Mucosa of descending colon (tissue), 3 donors: ENCODE results near the gene FAM53B. TPM values are rescaled to one million over a fixed set of nuclear protein-coding genes. Genes with fewer than 3 reads are reported as not detected.

Experiments used
- ATAC-seq: fragments of 200-7000 bp; cut with Tn5 transposase; one replicate; pipeline ENCODE4 v1.9.1; 2020; ENCODE audit warnings: mild to moderate bottlenecking, moderate library complexity
- DNase-seq, 3 donors: peaks; one replicate each; pipeline ENCODE4 v3.0.0-alpha.2; 2020
- H3K36me3 ChIP-seq: fragments of 200-600 bp; one replicate; pipeline ENCODE4 v1.8.0; 2021; ENCODE audit warnings: low read depth, mild to moderate bottlenecking
- H3K4me1 ChIP-seq: fragments of 200-600 bp; one replicate; pipeline ENCODE4 v1.8.0; 2021; ENCODE audit warnings: low read depth, mild to moderate bottlenecking
- H3K4me3 ChIP-seq: fragments of 200-600 bp; one replicate; pipeline ENCODE4 v1.8.0; 2021; ENCODE audit warnings: mild to moderate bottlenecking
- H3K9me3 ChIP-seq: fragments of 200-600 bp; one replicate; pipeline ENCODE4 v1.8.0; 2021; ENCODE audit warnings: mild to moderate bottlenecking
- intact Hi-C, 2 donors: fragments of 100-400 bp; cut with DNase I in 1 of 2; cut with micrococcal nuclease in 1 of 2; formaldehyde crosslinking; loops; one replicate each; pipeline versions ENCODE4 v1.11.0 to v1.11.1; 2022; cut with DNase I, micrococcal nuclease
- total RNA-seq, 3 donors: library from RNA; stranded (reverse); fragmentation: NEBNext Ultra II Directional in 2 of 3; extraction: Animal tissue kit (Norgen Biotek cat#: 25700) in 2 of 3; gene quantifications; one replicate each; pipeline versions ENCODE4 v1.2.1 to v1.2.4, GENCODE V29; 2021 to 2023
- TF ChIP-seq, protein P1 (sequence below): fragments of 200-600 bp; IDR thresholded peaks from one replicate; pipeline ENCODE4 v1.8.0; 2022; ENCODE audit warnings: antibody characterized with exemption, mild to moderate bottlenecking
- donor health status: DM: no; HTN: no; CAD: no; lungs with moderate emphysema.
- donor health status: DM: no; HTN: no; CAD: no.
- donor health status: DM: no; HTN: yes; CAD: no.

The FAM53B gene
- total RNA-seq, 3 donors from 2014 or later, result 37.2 to 48.0 (median 44.2) TPM

DNA sequence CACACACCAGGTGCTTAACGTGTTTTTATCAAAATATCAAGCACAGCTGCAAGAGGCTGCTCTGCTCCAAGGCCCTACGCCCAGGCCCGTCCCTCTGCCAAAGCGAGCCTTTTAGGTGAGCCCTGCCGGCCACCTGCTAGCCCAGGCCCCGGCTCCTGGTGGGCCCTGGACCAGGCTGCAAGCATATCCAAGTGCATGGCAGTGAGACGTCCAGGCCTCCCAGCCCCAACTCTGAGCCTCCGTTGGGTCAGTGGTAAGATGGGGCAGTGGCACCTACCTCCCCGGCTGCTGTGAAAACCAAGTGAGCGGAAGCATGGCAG lies 146.4 kb downstream of the FAM53B start:
- ATAC-seq (no peak), DNase-seq (peak in 2 of 3 donors; percentile 13 to 50)
- intact Hi-C loops, result no loop called here
- Histone ChIP-seq H3K36me3 (no peaks in the 10 kb centered on the region), H3K4me1 (no peaks in the 10 kb centered on the region), H3K9me3 (no peaks in the 10 kb centered on the region), H3K4me3 (no peak overlapping the region)
- TF ChIP-seq, protein P1, sequence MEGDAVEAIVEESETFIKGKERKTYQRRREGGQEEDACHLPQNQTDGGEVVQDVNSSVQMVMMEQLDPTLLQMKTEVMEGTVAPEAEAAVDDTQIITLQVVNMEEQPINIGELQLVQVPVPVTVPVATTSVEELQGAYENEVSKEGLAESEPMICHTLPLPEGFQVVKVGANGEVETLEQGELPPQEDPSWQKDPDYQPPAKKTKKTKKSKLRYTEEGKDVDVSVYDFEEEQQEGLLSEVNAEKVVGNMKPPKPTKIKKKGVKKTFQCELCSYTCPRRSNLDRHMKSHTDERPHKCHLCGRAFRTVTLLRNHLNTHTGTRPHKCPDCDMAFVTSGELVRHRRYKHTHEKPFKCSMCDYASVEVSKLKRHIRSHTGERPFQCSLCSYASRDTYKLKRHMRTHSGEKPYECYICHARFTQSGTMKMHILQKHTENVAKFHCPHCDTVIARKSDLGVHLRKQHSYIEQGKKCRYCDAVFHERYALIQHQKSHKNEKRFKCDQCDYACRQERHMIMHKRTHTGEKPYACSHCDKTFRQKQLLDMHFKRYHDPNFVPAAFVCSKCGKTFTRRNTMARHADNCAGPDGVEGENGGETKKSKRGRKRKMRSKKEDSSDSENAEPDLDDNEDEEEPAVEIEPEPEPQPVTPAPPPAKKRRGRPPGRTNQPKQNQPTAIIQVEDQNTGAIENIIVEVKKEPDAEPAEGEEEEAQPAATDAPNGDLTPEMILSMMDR, result no peak

GRCh38 chr10:124596962-124597845 lies 147.0 kb downstream of the FAM53B start:
- Histone ChIP-seq H3K36me3 (no peaks in the 10 kb centered on the region), H3K9me3 (no peaks in the 10 kb centered on the region), H3K4me1 (no peaks in the 10 kb centered on the region), H3K4me3 (no peak overlapping the region)
- TF ChIP-seq, protein P1, result no peak
- ATAC-seq (peak; percentile 58), DNase-seq (peak; percentile 27 to 36 (median 31))
- intact Hi-C loops, result no loop called here

GRCh38 chr10:124596116-124596785 lies 147.9 kb downstream of the FAM53B start:
- intact Hi-C loops, result no loop called here
- ATAC-seq (no peak), DNase-seq (peak in 2 of 3 donors; percentile 12 to 22)
- H3K9me3 ChIP-seq, result no peaks in the 10 kb centered on the region
- H3K36me3 ChIP-seq, result no peaks in the 10 kb centered on the region
- no peak overlapping the region for H3K4me3 ChIP-seq
- TF ChIP-seq, protein P1, result no peak
- no peaks in the 10 kb centered on the region for H3K4me1 ChIP-seq

GRCh38 chr10:124595143-124595883 lies 148.9 kb downstream of the FAM53B start:
- no peak overlapping the region for H3K4me3 ChIP-seq
- DNase-seq (no peak), ATAC-seq (no peak)
- H3K9me3 ChIP-seq, result no peaks in the 10 kb centered on the region
- intact Hi-C loops, result no loop called here
- TF ChIP-seq, protein P1, result no peak
- no peaks in the 10 kb centered on the region for H3K4me1 ChIP-seq
- no peaks in the 10 kb centered on the region for H3K36me3 ChIP-seq

DNA sequence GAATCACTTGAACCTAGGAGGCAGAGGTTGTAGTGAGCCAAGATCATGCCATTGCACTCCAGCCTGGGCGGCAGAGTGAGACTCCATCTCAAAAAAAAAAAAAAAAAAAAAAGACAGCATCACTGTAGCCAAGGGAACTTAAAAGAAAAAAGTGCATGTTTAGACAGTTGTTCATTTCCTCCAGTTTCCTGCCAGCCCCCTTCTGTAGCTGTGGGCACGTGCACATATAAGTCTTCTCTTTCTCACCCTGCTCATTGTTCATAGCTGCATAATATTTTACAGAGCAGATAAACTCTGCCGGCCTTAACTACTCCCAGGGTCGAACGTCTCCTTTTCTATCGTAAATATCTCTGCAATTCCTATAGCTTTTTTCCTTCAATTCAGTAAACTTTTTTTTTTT lies 149.9 kb downstream of the FAM53B start:
- no peaks in the 10 kb centered on the region for H3K36me3 ChIP-seq
- no peaks in the 10 kb centered on the region for H3K9me3 ChIP-seq
- ATAC-seq (no peak), DNase-seq (no peak)
- TF ChIP-seq, protein P1, result no peak
- no peak overlapping the region for H3K4me3 ChIP-seq
- intact Hi-C loops, result no loop called here
- H3K4me1 ChIP-seq, result peaks cover under 1% of the 10 kb centered on the region
